SK-N-SH treated with all-trans-retinoic acid at 6 μM for 48 hours (cell line): Measurements from ENCODE around the gene RTCB.

Source experiments
- ATAC-seq: fragments of 200-7000 bp; cut with Tn5 transposase; 3 replicates; pipeline ENCODE4 v1.9.1; 2020; ENCODE audit warnings: mild to moderate bottlenecking, moderate library complexity
- ARNTL ChIP-seq: fragments of 450-650 bp; formaldehyde crosslinking; IDR thresholded peaks from 2 replicates; pipeline ENCODE4 v1.5.0; 2020; ENCODE audit warnings: low read depth, mild to moderate bottlenecking, moderate library complexity, borderline replicate concordance
- BACH2 ChIP-seq: fragments of 250-450 bp; sonication (Bioruptor Pico); IDR thresholded peaks from 2 replicates; pipeline ENCODE4 v1.9.0; 2021; ENCODE audit warnings: mild to moderate bottlenecking, borderline replicate concordance
- CSDC2 ChIP-seq: fragments of 250-450 bp; sonication (Bioruptor Pico); IDR thresholded peaks from 2 replicates; pipeline ENCODE4 v1.5.0; 2020; ENCODE audit warnings: mild to moderate bottlenecking, moderate library complexity
- GLIS3 ChIP-seq: fragments of 250-450 bp; sonication (Bioruptor Pico); IDR thresholded peaks from 2 replicates; pipeline ENCODE4 v1.5.0; 2020; ENCODE audit warnings: mild to moderate bottlenecking, moderate library complexity
- ISL1 ChIP-seq: fragments of 250-450 bp; sonication (Bioruptor Pico); IDR thresholded peaks from 2 replicates; pipeline ENCODE4 v2.1.2; 2022; ENCODE audit warnings: mild to moderate bottlenecking, moderate library complexity
- OSR1 ChIP-seq: fragments of 250-450 bp; sonication (Bioruptor Pico); IDR thresholded peaks from 2 replicates; pipeline ENCODE4 v1.8.0; 2022; ENCODE audit warnings: moderate library complexity, mild to moderate bottlenecking, inconsistent platforms
- PPARA ChIP-seq: fragments of 250-450 bp; sonication (Bioruptor Pico); IDR thresholded peaks from 2 replicates; pipeline ENCODE4 v1.5.0; 2020; ENCODE audit warnings: mild to moderate bottlenecking, borderline replicate concordance
- RARB ChIP-seq: fragments of 250-450 bp; sonication (Bioruptor Pico); IDR thresholded peaks from 2 replicates; pipeline ENCODE4 v1.8.0; 2021; ENCODE audit warnings: mild to moderate bottlenecking, moderate library complexity
- SNAI2 ChIP-seq: fragments of 250-450 bp; sonication (Bioruptor Pico); IDR thresholded peaks from 2 replicates; pipeline ENCODE4 v1.5.0; 2020; ENCODE audit warnings: mild to moderate bottlenecking, moderate library complexity
- TCF4 ChIP-seq: fragments of 250-450 bp; sonication (Bioruptor Pico); IDR thresholded peaks from 2 replicates; pipeline ENCODE4 v1.8.0; 2021; ENCODE audit warnings: mild to moderate bottlenecking, moderate library complexity, borderline replicate concordance
- TOX ChIP-seq: fragments of 250-450 bp; sonication (Bioruptor Pico); IDR thresholded peaks from 2 replicates; pipeline ENCODE4 v1.8.0; 2021; ENCODE audit warnings: mild to moderate bottlenecking, moderate library complexity, borderline replicate concordance
- TSHZ2 ChIP-seq: fragments of 250-450 bp; sonication (Bioruptor Pico); IDR thresholded peaks from 2 replicates; pipeline ENCODE4 v1.5.0; 2020; ENCODE audit warnings: mild to moderate bottlenecking, moderate library complexity
- ZC3H10 ChIP-seq: fragments of 250-450 bp; sonication (Bioruptor Pico); IDR thresholded peaks from 2 replicates; pipeline ENCODE4 v1.5.1; 2021; ENCODE audit warnings: mild to moderate bottlenecking, moderate library complexity
- ZFP3 ChIP-seq: fragments of 250-450 bp; sonication (Bioruptor Pico); IDR thresholded peaks from 2 replicates; pipeline ENCODE4 v1.5.0; 2020; ENCODE audit warnings: mild to moderate bottlenecking, moderate library complexity
- ZFP30 ChIP-seq: fragments of 450-650 bp; formaldehyde crosslinking; IDR thresholded peaks from 2 replicates; pipeline ENCODE4 v1.5.0; 2022; ENCODE audit warnings: mild to moderate bottlenecking, moderate library complexity
- ZNF565 ChIP-seq: fragments of 450-650 bp; formaldehyde crosslinking; conservative IDR thresholded peaks from 2 replicates; pipeline ENCODE4 v1.5.0; 2020; ENCODE audit warnings: low read depth, mild to moderate bottlenecking, moderate library complexity
- ZNF70 ChIP-seq: fragments of 450-650 bp; formaldehyde crosslinking; IDR thresholded peaks from 2 replicates; pipeline ENCODE4 v1.5.0; 2020; ENCODE audit warnings: mild to moderate bottlenecking, moderate library complexity
- ZNF8 ChIP-seq: fragments of 450-650 bp; formaldehyde crosslinking; IDR thresholded peaks from 2 replicates; pipeline ENCODE4 v1.5.0; 2020; ENCODE audit warnings: mild to moderate bottlenecking, moderate library complexity
- TF ChIP-seq, protein P1 (sequence below): fragments of 250-450 bp; sonication (Bioruptor Pico); IDR thresholded peaks from 2 replicates; pipeline ENCODE4 v1.5.1; 2020; ENCODE audit warnings: low read depth, mild to moderate bottlenecking, moderate library complexity
- TF ChIP-seq, protein P2 (sequence below): fragments of 250-450 bp; sonication (Bioruptor Pico); IDR thresholded peaks from 2 replicates; pipeline ENCODE4 v1.8.0; 2021; ENCODE audit warnings: low read depth, mild to moderate bottlenecking, moderate library complexity, borderline replicate concordance

RTCB gene

GRCh38 chr22:32342977-32343376 lies 69.1 kb downstream of the RTCB start (continued):
- no peak for TF ChIP-seq TSHZ2
- no peak for TF ChIP-seq ZNF8
- no peak for TF ChIP-seq PPARA
- no peak for TF ChIP-seq CSDC2 (CRISPR knock-in tag)
- TF ChIP-seq SNAI2 = no peak

GRCh38 chr22:32341122-32341740 lies 70.8 kb downstream of the RTCB start:
- TF ChIP-seq BACH2 (CRISPR knock-in tag) = no peak
- TF ChIP-seq, protein P1, sequence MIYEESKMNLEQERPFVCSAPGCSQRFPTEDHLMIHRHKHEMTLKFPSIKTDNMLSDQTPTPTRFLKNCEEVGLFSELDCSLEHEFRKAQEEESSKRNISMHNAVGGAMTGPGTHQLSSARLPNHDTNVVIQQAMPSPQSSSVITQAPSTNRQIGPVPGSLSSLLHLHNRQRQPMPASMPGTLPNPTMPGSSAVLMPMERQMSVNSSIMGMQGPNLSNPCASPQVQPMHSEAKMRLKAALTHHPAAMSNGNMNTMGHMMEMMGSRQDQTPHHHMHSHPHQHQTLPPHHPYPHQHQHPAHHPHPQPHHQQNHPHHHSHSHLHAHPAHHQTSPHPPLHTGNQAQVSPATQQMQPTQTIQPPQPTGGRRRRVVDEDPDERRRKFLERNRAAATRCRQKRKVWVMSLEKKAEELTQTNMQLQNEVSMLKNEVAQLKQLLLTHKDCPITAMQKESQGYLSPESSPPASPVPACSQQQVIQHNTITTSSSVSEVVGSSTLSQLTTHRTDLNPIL (CRISPR knock-in tag) = no peak
- no peak for TF ChIP-seq TCF4 (CRISPR knock-in tag)
- no peak for TF ChIP-seq ZC3H10 (CRISPR knock-in tag)
- TF ChIP-seq ISL1 (CRISPR knock-in tag) = no peak
- TF ChIP-seq SNAI2 = no peak
- TF ChIP-seq TSHZ2 = no peak
- TF ChIP-seq GLIS3 = no peak
- no peak for TF ChIP-seq ZNF565 (CRISPR knock-in tag)
- no peak for TF ChIP-seq ARNTL (CRISPR knock-in tag)
- TF ChIP-seq CSDC2 (CRISPR knock-in tag) = no peak
- TF ChIP-seq, protein P2, sequence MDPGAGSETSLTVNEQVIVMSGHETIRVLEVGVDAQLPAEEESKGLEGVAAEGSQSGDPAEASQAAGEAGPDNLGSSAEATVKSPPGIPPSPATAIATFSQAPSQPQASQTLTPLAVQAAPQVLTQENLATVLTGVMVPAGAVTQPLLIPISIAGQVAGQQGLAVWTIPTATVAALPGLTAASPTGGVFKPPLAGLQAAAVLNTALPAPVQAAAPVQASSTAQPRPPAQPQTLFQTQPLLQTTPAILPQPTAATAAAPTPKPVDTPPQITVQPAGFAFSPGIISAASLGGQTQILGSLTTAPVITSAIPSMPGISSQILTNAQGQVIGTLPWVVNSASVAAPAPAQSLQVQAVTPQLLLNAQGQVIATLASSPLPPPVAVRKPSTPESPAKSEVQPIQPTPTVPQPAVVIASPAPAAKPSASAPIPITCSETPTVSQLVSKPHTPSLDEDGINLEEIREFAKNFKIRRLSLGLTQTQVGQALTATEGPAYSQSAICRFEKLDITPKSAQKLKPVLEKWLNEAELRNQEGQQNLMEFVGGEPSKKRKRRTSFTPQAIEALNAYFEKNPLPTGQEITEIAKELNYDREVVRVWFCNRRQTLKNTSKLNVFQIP (CRISPR knock-in tag) = no peak
- no peak for TF ChIP-seq ZFP30 (CRISPR knock-in tag)
- TF ChIP-seq TOX = no peak
- no peak for TF ChIP-seq RARB (CRISPR knock-in tag)
- TF ChIP-seq ZNF70 (CRISPR knock-in tag) = no peak
- no peak for ATAC-seq

GRCh38 chr22:32340411-32340810 lies 71.6 kb downstream of the RTCB start:
- TF ChIP-seq CSDC2 (CRISPR knock-in tag) = no peak
- no peak for TF ChIP-seq ZFP3 (CRISPR knock-in tag)
- no peak for TF ChIP-seq SNAI2
- no peak for TF ChIP-seq ZNF565 (CRISPR knock-in tag)
- TF ChIP-seq BACH2 (CRISPR knock-in tag) = no peak
- no peak for TF ChIP-seq TCF4 (CRISPR knock-in tag)
- TF ChIP-seq, protein P2 (CRISPR knock-in tag) = no peak
- no peak for TF ChIP-seq TSHZ2
- TF ChIP-seq, protein P1 (CRISPR knock-in tag) = no peak
- no peak for TF ChIP-seq OSR1
- no peak for TF ChIP-seq ZC3H10 (CRISPR knock-in tag)
- no peak for TF ChIP-seq ISL1 (CRISPR knock-in tag)
- ATAC-seq = no peak
